Measurements from ENCODE around the gene PCAT7.

PCAT7 gene

GRCh38 chr9:94568250-94568889, 13.5 kb downstream of the PCAT7 start:
- DNase-seq (ENCODE audit: low read depth, low spot score) = no peak
- no peak overlapping the region for H3K27ac ChIP-seq
- TF ChIP-seq FOXP2 (optimal IDR thresholded peaks at IDR 0.05; ENCODE audit: control extremely low read depth, extremely low read length, insufficient read depth) (no peak), POLR2AphosphoS5 (IDR thresholded peaks at IDR 0.05; ENCODE audit: borderline replicate concordance, low read depth, low read length) (no peak), EZH2 (IDR thresholded peaks at IDR 0.05) (no peak)
- H3K9me3 ChIP-seq (ENCODE audit: low read depth, low read length) = no peaks in the 10 kb centered on the region
- no peaks in the 10 kb centered on the region for H3K36me3 ChIP-seq (ENCODE audit: insufficient read depth, low read length)
- no peak overlapping the region for H3K4me3 ChIP-seq
- H3K9ac ChIP-seq (ENCODE audit: insufficient read length) = no peak overlapping the region

DNA sequence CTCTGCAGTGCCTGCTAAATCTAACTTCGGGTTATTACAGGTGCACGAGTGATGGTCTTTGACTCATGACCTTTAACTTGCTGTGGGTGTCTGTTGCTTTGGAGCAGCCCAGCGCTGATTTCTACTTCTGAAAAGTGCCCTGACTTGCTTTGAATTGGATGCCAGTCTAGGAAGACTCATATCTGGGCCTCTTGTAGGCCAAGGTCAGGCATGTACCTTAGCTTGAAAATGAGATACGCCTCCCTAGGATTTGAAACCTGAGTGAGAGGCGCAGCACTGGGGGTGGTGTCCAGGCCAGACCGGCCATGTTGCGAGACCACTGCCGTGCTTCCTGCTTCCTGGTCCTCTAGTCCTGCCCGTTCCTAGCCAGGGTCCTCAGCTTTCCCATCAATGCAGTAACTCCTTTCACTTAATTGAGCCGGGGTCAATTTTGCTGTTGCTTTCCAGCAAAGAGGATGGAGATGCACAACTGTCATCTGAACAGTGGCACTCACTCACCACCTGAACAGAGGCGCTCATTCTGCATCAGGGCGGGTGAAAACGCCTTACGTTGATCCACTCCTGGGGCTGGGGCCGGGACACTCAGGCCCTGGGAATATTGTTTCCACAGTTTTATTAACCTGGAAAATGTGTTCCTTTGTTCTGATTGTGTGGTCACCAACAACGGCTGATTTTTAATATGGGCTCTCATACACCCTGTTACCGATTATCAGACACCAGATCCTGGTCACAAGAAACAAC, 14.3 kb downstream of the PCAT7 start:
- Histone ChIP-seq H3K27ac (no peak overlapping the region), H3K9me3 (ENCODE audit: low read depth, low read length) (no peaks in the 10 kb centered on the region), H3K4me3 (no peak overlapping the region), H3K9ac (ENCODE audit: insufficient read length) (no peak overlapping the region), H3K36me3 (ENCODE audit: insufficient read depth, low read length) (no peaks in the 10 kb centered on the region)
- TF ChIP-seq EZH2 (IDR thresholded peaks at IDR 0.05) = no peak
- TF ChIP-seq POLR2AphosphoS5 (IDR thresholded peaks at IDR 0.05; ENCODE audit: borderline replicate concordance, low read depth, low read length) = no peak
- no peak for TF ChIP-seq FOXP2 (optimal IDR thresholded peaks at IDR 0.05; ENCODE audit: control extremely low read depth, extremely low read length, insufficient read depth)
- DNase-seq (ENCODE audit: low read depth, low spot score) = no peak

- TF ChIP-seq FOXP2 (optimal IDR thresholded peaks at IDR 0.05; ENCODE audit: control extremely low read depth, extremely low read length, insufficient read depth) (no peak), EZH2 (IDR thresholded peaks at IDR 0.05) (no peak), POLR2AphosphoS5 (IDR thresholded peaks at IDR 0.05; ENCODE audit: borderline replicate concordance, low read depth, low read length) (no peak)
- Histone ChIP-seq H3K9ac (ENCODE audit: insufficient read length) (no peak overlapping the region), H3K36me3 (ENCODE audit: insufficient read depth, low read length) (no peaks in the 10 kb centered on the region), H3K9me3 (ENCODE audit: low read depth, low read length) (no peaks in the 10 kb centered on the region), H3K27ac (no peak overlapping the region), H3K4me3 (no peak overlapping the region)
- no peak for DNase-seq (ENCODE audit: low read depth, low spot score)
Measured at GRCh38 chr9:94576131-94576530, 21.2 kb downstream of the PCAT7 start.

DNA sequence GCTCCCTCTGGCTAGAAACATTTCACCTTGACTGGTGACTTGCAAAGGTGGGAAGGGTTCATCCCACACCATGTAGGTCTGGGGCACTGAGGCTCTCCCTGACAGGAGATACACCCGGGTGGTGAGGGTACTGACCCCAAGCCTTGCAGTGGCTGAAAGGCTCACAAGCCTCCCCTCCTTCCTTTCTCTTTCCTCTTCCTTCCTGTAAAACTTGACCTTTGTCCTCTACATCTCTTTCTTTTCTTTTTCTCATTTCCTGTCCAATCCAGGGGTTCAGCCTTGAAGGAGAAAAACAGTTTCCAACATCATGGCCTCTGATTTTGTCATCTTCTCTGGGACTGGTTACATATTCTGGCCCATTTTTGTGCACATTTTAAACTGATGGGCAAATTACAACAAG, 22.2 kb downstream of the PCAT7 start:
- no peaks in the 10 kb centered on the region for H3K9me3 ChIP-seq (ENCODE audit: low read depth, low read length)
- TF ChIP-seq FOXP2 (optimal IDR thresholded peaks at IDR 0.05; ENCODE audit: control extremely low read depth, extremely low read length, insufficient read depth) (no peak), EZH2 (IDR thresholded peaks at IDR 0.05) (no peak), POLR2AphosphoS5 (IDR thresholded peaks at IDR 0.05; ENCODE audit: borderline replicate concordance, low read depth, low read length) (no peak)
- H3K36me3 ChIP-seq (ENCODE audit: insufficient read depth, low read length) = no peaks in the 10 kb centered on the region
- no peak overlapping the region for H3K27ac ChIP-seq
- no peak for DNase-seq (ENCODE audit: low read depth, low spot score)
- no peak overlapping the region for H3K9ac ChIP-seq (ENCODE audit: insufficient read length)
- no peak overlapping the region for H3K4me3 ChIP-seq

DNA sequence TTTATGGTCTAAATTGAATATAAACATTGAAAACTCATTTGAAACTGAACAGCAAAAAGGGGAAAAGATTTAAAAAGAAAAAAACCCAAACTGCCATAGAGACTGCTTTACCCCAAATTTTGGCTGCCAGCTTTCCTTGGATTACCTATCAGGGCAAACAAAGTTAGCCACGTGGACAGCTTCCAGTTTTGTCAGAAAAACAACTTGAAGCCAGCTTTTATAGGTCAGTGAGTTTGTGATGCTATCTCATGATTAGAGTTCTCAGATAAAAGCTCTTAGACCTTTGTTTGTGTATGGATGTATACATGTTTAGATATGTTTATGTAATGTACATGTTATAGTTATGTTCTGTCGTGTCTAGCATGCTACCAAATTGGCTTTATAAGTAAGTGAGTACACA, 22.7 kb downstream of the PCAT7 start:
- no peak overlapping the region for H3K9ac ChIP-seq (ENCODE audit: insufficient read length)
- H3K27ac ChIP-seq = no peak overlapping the region
- no peak for DNase-seq (ENCODE audit: low read depth, low spot score)
- H3K9me3 ChIP-seq (ENCODE audit: low read depth, low read length) = no peaks in the 10 kb centered on the region
- no peak overlapping the region for H3K4me3 ChIP-seq
- TF ChIP-seq FOXP2 (optimal IDR thresholded peaks at IDR 0.05; ENCODE audit: control extremely low read depth, extremely low read length, insufficient read depth) = no peak
- no peak for TF ChIP-seq POLR2AphosphoS5 (IDR thresholded peaks at IDR 0.05; ENCODE audit: borderline replicate concordance, low read depth, low read length)
- no peak for TF ChIP-seq EZH2 (IDR thresholded peaks at IDR 0.05)
- H3K36me3 ChIP-seq (ENCODE audit: insufficient read depth, low read length) = no peaks in the 10 kb centered on the region

GRCh38 chr9:94581728-94582127, 26.8 kb downstream of the PCAT7 start:
- DNase-seq (ENCODE audit: low read depth, low spot score) = no peak
- Histone ChIP-seq H3K27ac (no peak overlapping the region), H3K4me3 (no peak overlapping the region), H3K9ac (ENCODE audit: insufficient read length) (no peak overlapping the region), H3K9me3 (ENCODE audit: low read depth, low read length) (no peaks in the 10 kb centered on the region), H3K36me3 (ENCODE audit: insufficient read depth, low read length) (no peaks in the 10 kb centered on the region)
- TF ChIP-seq EZH2 (IDR thresholded peaks at IDR 0.05) (no peak), POLR2AphosphoS5 (IDR thresholded peaks at IDR 0.05; ENCODE audit: borderline replicate concordance, low read depth, low read length) (no peak), FOXP2 (optimal IDR thresholded peaks at IDR 0.05; ENCODE audit: control extremely low read depth, extremely low read length, insufficient read depth) (no peak)

DNA sequence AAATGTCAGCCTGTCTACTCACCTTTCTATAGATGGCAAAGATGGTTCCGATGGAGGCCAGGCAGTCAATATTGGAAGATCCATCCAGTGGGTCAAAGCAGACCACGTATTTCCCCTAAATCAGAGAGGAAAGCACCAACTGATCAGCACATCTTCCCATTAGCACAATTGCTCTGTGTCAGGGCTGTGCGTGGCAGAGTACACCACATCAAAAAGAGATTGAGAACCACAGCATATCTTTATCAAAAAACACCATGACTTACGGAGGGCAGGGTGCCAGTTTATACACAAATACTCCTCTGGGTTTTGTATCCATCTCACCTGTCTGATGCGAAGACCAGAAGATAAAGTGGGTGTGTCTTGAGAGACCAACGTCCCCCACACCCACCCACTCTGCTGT, 29.7 kb downstream of the PCAT7 start:
- no peak for DNase-seq (ENCODE audit: low read depth, low spot score)

GRCh38 chr9:94586316-94586715, 31.4 kb downstream of the PCAT7 start:
- Histone ChIP-seq H3K9ac (ENCODE audit: insufficient read length) (no peak overlapping the region), H3K27ac (no peak overlapping the region)

More for the DNA sequence above, 29.7 kb downstream of the PCAT7 start:
- no peaks in the 10 kb centered on the region for H3K9me3 ChIP-seq (ENCODE audit: low read depth, low read length)
- no peak overlapping the region for H3K4me3 ChIP-seq
- no peak overlapping the region for H3K9ac ChIP-seq (ENCODE audit: insufficient read length)
- TF ChIP-seq POLR2AphosphoS5 (IDR thresholded peaks at IDR 0.05; ENCODE audit: borderline replicate concordance, low read depth, low read length) (no peak), EZH2 (IDR thresholded peaks at IDR 0.05) (no peak), FOXP2 (optimal IDR thresholded peaks at IDR 0.05; ENCODE audit: control extremely low read depth, extremely low read length, insufficient read depth) (no peak)
- no peak overlapping the region for H3K27ac ChIP-seq
- H3K36me3 ChIP-seq (ENCODE audit: insufficient read depth, low read length) = no peaks in the 10 kb centered on the region

More at GRCh38 chr9:94586316-94586715, 31.4 kb downstream of the PCAT7 start:
- DNase-seq (ENCODE audit: low read depth, low spot score) = no peak
- no peak for TF ChIP-seq EZH2 (IDR thresholded peaks at IDR 0.05)
- TF ChIP-seq POLR2AphosphoS5 (IDR thresholded peaks at IDR 0.05; ENCODE audit: borderline replicate concordance, low read depth, low read length) = no peak
- TF ChIP-seq FOXP2 (optimal IDR thresholded peaks at IDR 0.05; ENCODE audit: control extremely low read depth, extremely low read length, insufficient read depth) = no peak
- H3K36me3 ChIP-seq (ENCODE audit: insufficient read depth, low read length) = no peaks in the 10 kb centered on the region
- H3K9me3 ChIP-seq (ENCODE audit: low read depth, low read length) = no peaks in the 10 kb centered on the region
- H3K4me3 ChIP-seq = no peak overlapping the region

All from SK-N-MC (cell line).